ENCODE measurements around the gene MUC4. TPM values are rescaled to one million over a fixed set of nuclear protein-coding genes. Genes with fewer than 3 reads are reported as not detected.

Gene MUC4
- total RNA-seq, 2 donors from 2014 or later, result 0.35 to 2.3 TPM

GRCh38 chr3:195763843-195764825, 47.6 kb downstream of the MUC4 start:
- 89 to 90% methylated on average over 12 to 26 of the region's 26 CpGs for WGBS, 2 experiments (ENCODE audit: insufficient coverage in 1 of 2, insufficient read length in 1 of 2)
- Histone ChIP-seq H3K4me1 (ENCODE audit: control insufficient read depth, insufficient read depth, low read length) (no peaks in the 10 kb centered on the region), H3K9me3 (ENCODE audit: control insufficient read depth, low read length) (no peaks in the 10 kb centered on the region), H3K27ac (ENCODE audit: low read depth, low read length) (no peak overlapping the region), H3K27me3 (ENCODE audit: control insufficient read depth, insufficient read depth, low read length, poor library complexity, severe bottlenecking) (no peaks in the 10 kb centered on the region), H3K4me3 (ENCODE audit: low read length) (no peak overlapping the region), H3K36me3 (ENCODE audit: control insufficient read depth, insufficient read depth, low read length) (no peaks in the 10 kb centered on the region), H3K9ac (ENCODE audit: extremely low read depth, low read length, poor library complexity, severe bottlenecking) (no peak overlapping the region)
- Mint-ChIP-seq H3K4me3 (no peak overlapping the region), H3K9me3 (no peaks in the 10 kb centered on the region), H3K4me1 (no peaks in the 10 kb centered on the region), H3K27me3 (ENCODE audit: insufficient read depth) (peaks cover 2% of the 10 kb centered on the region), H3K27ac (no peak overlapping the region), H3K36me3 (ENCODE audit: low read depth) (no peaks in the 10 kb centered on the region)
- TF ChIP-seq CTCF (conservative IDR thresholded peaks at IDR 0.05), result no peak
- no peak for DNase-seq

GRCh38 chr3:195763076-195763830, 48.5 kb downstream of the MUC4 start:
- Histone ChIP-seq H3K36me3 (ENCODE audit: control insufficient read depth, insufficient read depth, low read length) (no peaks in the 10 kb centered on the region), H3K27me3 (ENCODE audit: control insufficient read depth, insufficient read depth, low read length, poor library complexity, severe bottlenecking) (no peaks in the 10 kb centered on the region), H3K27ac (ENCODE audit: low read depth, low read length) (no peak overlapping the region), H3K4me1 (ENCODE audit: control insufficient read depth, insufficient read depth, low read length) (no peaks in the 10 kb centered on the region), H3K9me3 (ENCODE audit: control insufficient read depth, low read length) (no peaks in the 10 kb centered on the region), H3K4me3 (ENCODE audit: low read length) (no peak overlapping the region), H3K9ac (ENCODE audit: extremely low read depth, low read length, poor library complexity, severe bottlenecking) (no peak overlapping the region)
- TF ChIP-seq CTCF (conservative IDR thresholded peaks at IDR 0.05), result no peak
- Mint-ChIP-seq H3K27me3 (ENCODE audit: insufficient read depth) (peaks cover 2% of the 10 kb centered on the region), H3K4me1 (no peaks in the 10 kb centered on the region), H3K27ac (no peak overlapping the region), H3K9me3 (no peaks in the 10 kb centered on the region), H3K4me3 (no peak overlapping the region), H3K36me3 (ENCODE audit: low read depth) (no peaks in the 10 kb centered on the region)
- 92 to 94% methylated on average over 19 to 28 of the region's 28 CpGs for WGBS, 2 experiments (ENCODE audit: insufficient coverage in 1 of 2, insufficient read length in 1 of 2)
- DNase-seq, result no peak

- H3K27ac Mint-ChIP-seq, result no peak overlapping the region
- Histone ChIP-seq H3K9me3 (ENCODE audit: control insufficient read depth, low read length) (no peaks in the 10 kb centered on the region), H3K4me3 (ENCODE audit: low read length) (no peak overlapping the region), H3K9ac (ENCODE audit: extremely low read depth, low read length, poor library complexity, severe bottlenecking) (no peak overlapping the region), H3K27ac (ENCODE audit: low read depth, low read length) (no peak overlapping the region), H3K36me3 (ENCODE audit: control insufficient read depth, insufficient read depth, low read length) (no peaks in the 10 kb centered on the region), H3K4me1 (ENCODE audit: control insufficient read depth, insufficient read depth, low read length) (no peaks in the 10 kb centered on the region), H3K27me3 (ENCODE audit: control insufficient read depth, insufficient read depth, low read length, poor library complexity, severe bottlenecking) (no peaks in the 10 kb centered on the region)
- TF ChIP-seq CTCF (conservative IDR thresholded peaks at IDR 0.05), result no peak
- no peaks in the 10 kb centered on the region for H3K4me1 Mint-ChIP-seq
- DNase-seq, result no peak
- no peak overlapping the region for H3K4me3 Mint-ChIP-seq
- 92 to 99% methylated on average over 18 to 43 of the region's 43 CpGs for WGBS, 2 experiments (ENCODE audit: insufficient coverage in 1 of 2, insufficient read length in 1 of 2)
- H3K9me3 Mint-ChIP-seq, result no peaks in the 10 kb centered on the region
- H3K36me3 Mint-ChIP-seq (ENCODE audit: low read depth), result no peaks in the 10 kb centered on the region
- H3K27me3 Mint-ChIP-seq (ENCODE audit: insufficient read depth), result peaks cover 2% of the 10 kb centered on the region
These were observed 49.1 kb downstream of the MUC4 start for GRCh38 chr3:195762611-195763010.
